H9 (cell line): ENCODE data around the gene ARMC2. TPM values are rescaled to one million over a fixed set of nuclear protein-coding genes. Genes with fewer than 3 reads are reported as not detected.
A peak's percentile ranks its signal among the peaks of the same experiment; 100 is the strongest.

Source experiments
- DNase-seq: peaks from one replicate; pipeline ENCODE4 v3.0.0-alpha.2; 2017
- H2AFZ ChIP-seq: one replicate; pipeline ENCODE4 v1.6.1; 2013; ENCODE audit warnings: mild to moderate bottlenecking, low read length, control low read depth, moderate library complexity
- H2AK5ac ChIP-seq: 2 replicates; pipeline ENCODE4 v1.6.1; 2013; ENCODE audit warnings: low read length, control low read depth, mixed read lengths; ENCODE audit not compliant: insufficient read length
- H2BK120ac ChIP-seq: one replicate; pipeline ENCODE4 v1.6.1; 2013; ENCODE audit warnings: low read depth, mild to moderate bottlenecking, low read length, control low read depth, inconsistent platforms; ENCODE audit not compliant: poor library complexity, severe bottlenecking
- H2BK12ac ChIP-seq: 2 replicates; pipeline ENCODE4 v1.6.1; 2013; ENCODE audit warnings: low read length, control low read depth, mixed read lengths, low read depth; ENCODE audit not compliant: insufficient read length
- H2BK15ac ChIP-seq: 2 replicates; pipeline ENCODE4 v1.6.1; 2013; ENCODE audit warnings: low read depth, low read length, control low read depth
- H2BK20ac ChIP-seq: one replicate; pipeline ENCODE4 v1.6.1; 2013; ENCODE audit warnings: low read depth, mild to moderate bottlenecking, low read length, control low read depth, inconsistent platforms; ENCODE audit not compliant: poor library complexity, severe bottlenecking
- H2BK5ac ChIP-seq: 2 replicates; pipeline ENCODE4 v1.6.1; 2013; ENCODE audit warnings: low read length, control low read depth, mixed read lengths; ENCODE audit not compliant: insufficient read length
- H3K14ac ChIP-seq: 2 replicates; pipeline ENCODE4 v1.6.1; 2013; ENCODE audit warnings: low read length, control low read depth; ENCODE audit not compliant: insufficient read depth
- H3K18ac ChIP-seq: 2 replicates; pipeline ENCODE4 v1.6.1; 2013; ENCODE audit warnings: low read depth, mild to moderate bottlenecking, mixed read lengths, low read length, control low read depth; ENCODE audit not compliant: insufficient read length
- H3K23ac ChIP-seq: 2 replicates; pipeline ENCODE4 v1.6.1; 2013; ENCODE audit warnings: low read length, control low read depth, mixed read lengths, low read depth; ENCODE audit not compliant: insufficient read length
- H3K23me2 ChIP-seq: 2 replicates; pipeline ENCODE4 v1.6.1; 2013; ENCODE audit warnings: low read depth, mild to moderate bottlenecking, mixed read lengths, low read length, control low read depth; ENCODE audit not compliant: insufficient read length, poor library complexity, severe bottlenecking
- H3K27ac ChIP-seq: 2 replicates; pipeline ENCODE4 v1.5.1; 2013; ENCODE audit warnings: low read length, control low read depth, mixed read lengths, low read depth; ENCODE audit not compliant: insufficient read length
- H3K27me3 ChIP-seq: 2 replicates; pipeline ENCODE4 v1.6.1; 2013; ENCODE audit warnings: low read length, control low read depth, inconsistent platforms; ENCODE audit not compliant: insufficient read depth
- H3K4ac ChIP-seq: 2 replicates; pipeline ENCODE4 v1.6.1; 2013; ENCODE audit warnings: low read depth, mild to moderate bottlenecking, control low read depth, inconsistent platforms, low read length, moderate library complexity
- H3K4me1 ChIP-seq: 2 replicates; pipeline ENCODE4 v1.6.1; 2013; ENCODE audit warnings: low read length, control low read depth, inconsistent platforms; ENCODE audit not compliant: insufficient read depth
- H3K4me2 ChIP-seq: 2 replicates; pipeline ENCODE4 v1.6.1; 2013; ENCODE audit warnings: low read length, control low read depth, mixed read lengths; ENCODE audit not compliant: insufficient read length, insufficient read depth
- H3K56ac ChIP-seq: 2 replicates; pipeline ENCODE4 v1.6.1; 2013; ENCODE audit warnings: low read depth, mild to moderate bottlenecking, mixed read lengths, low read length, control low read depth; ENCODE audit not compliant: insufficient read length
- H3K79me1 ChIP-seq: 2 replicates; pipeline ENCODE4 v1.6.1; 2013; ENCODE audit warnings: low read depth, mild to moderate bottlenecking, moderate library complexity, low read length, control low read depth, inconsistent platforms; ENCODE audit not compliant: insufficient read depth, poor library complexity, severe bottlenecking
- H3K79me2 ChIP-seq: 2 replicates; pipeline ENCODE4 v1.6.1; 2013; ENCODE audit warnings: low read length, control low read depth, inconsistent platforms; ENCODE audit not compliant: insufficient read depth
- H3K9ac ChIP-seq: 2 replicates; pipeline ENCODE4 v1.6.1; 2013; ENCODE audit warnings: low read length, control low read depth, mixed read lengths; ENCODE audit not compliant: insufficient read length; ENCODE audit errors: extremely low read depth
- H3K9me3 ChIP-seq: one replicate; pipeline ENCODE4 v1.6.1; 2013; ENCODE audit warnings: low read depth, low read length, inconsistent platforms; ENCODE audit not compliant: control insufficient read depth
- H3T11ph ChIP-seq: one replicate; pipeline ENCODE4 v1.6.1; 2013; ENCODE audit warnings: mild to moderate bottlenecking, low read length, control low read depth, inconsistent platforms
- H4K20me1 ChIP-seq: one replicate; pipeline ENCODE4 v1.6.1; 2013; ENCODE audit not compliant: control insufficient read depth, insufficient read length, insufficient read depth
- H4K5ac ChIP-seq: 2 replicates; pipeline ENCODE4 v1.6.1; 2013; ENCODE audit warnings: low read depth, mild to moderate bottlenecking, mixed read lengths, low read length, control low read depth; ENCODE audit not compliant: insufficient read length
- H4K8ac ChIP-seq: replicated peaks from 2 replicates; pipeline ENCODE4 v1.6.1; 2013; ENCODE audit warnings: low read length, control low read depth, mixed read lengths, low read depth; ENCODE audit not compliant: insufficient read length
- H4K91ac ChIP-seq: 2 replicates; pipeline ENCODE4 v1.6.1; 2013; ENCODE audit warnings: low read depth, mild to moderate bottlenecking, moderate library complexity, mixed read lengths, low read length, control low read depth; ENCODE audit not compliant: insufficient read length
- H3K27ac Mint-ChIP-seq, 3 experiments: 2 replicates in 2 of 3; 3 replicates in 1 of 3; pipeline ENCODE4 v1.8.0; 2020 to 2021; ENCODE audit warnings: mixed read lengths in 3 of 3, mild to moderate bottlenecking in 1 of 3, moderate library complexity in 1 of 3
- H3K27me3 Mint-ChIP-seq: 2 replicates; pipeline ENCODE4 v1.8.0; 2021; ENCODE audit warnings: low read depth, mild to moderate bottlenecking, moderate library complexity, mixed read lengths
- H3K36me3 Mint-ChIP-seq, 3 experiments: 2 replicates in 2 of 3; 3 replicates in 1 of 3; pipeline ENCODE4 v1.8.0; 2020 to 2021; ENCODE audit warnings: low read depth in 3 of 3, mixed read lengths in 3 of 3; ENCODE audit not compliant: insufficient read depth in 1 of 3
- H3K4me1 Mint-ChIP-seq, 2 experiments: 2 replicates each; pipeline ENCODE4 v1.8.0; 2020; ENCODE audit warnings: mixed read lengths in 2 of 2
- H3K4me3 Mint-ChIP-seq, 2 experiments: 2 replicates in 1 of 2; 3 replicates in 1 of 2; pipeline ENCODE4 v1.8.0; 2020 to 2021; ENCODE audit warnings: mild to moderate bottlenecking in 2 of 2, mixed read lengths in 2 of 2, moderate library complexity in 1 of 2
- H3K9me3 Mint-ChIP-seq, 2 experiments: 2 replicates in 1 of 2; 3 replicates in 1 of 2; pipeline ENCODE4 v1.8.0; 2020; ENCODE audit warnings: mild to moderate bottlenecking in 2 of 2, mixed read lengths in 2 of 2, moderate library complexity in 1 of 2
- CTCF ChIP-seq: fragments of 200-600 bp; sonication (generic); conservative IDR thresholded peaks from 3 replicates; pipeline ENCODE4 v1.8.0; 2021; ENCODE audit warnings: antibody characterized with exemption, mild to moderate bottlenecking
- WGBS: extraction: QIAGEN DNeasy Blood & Tissue Kit; methylation state at CpG from one replicate; pipeline ENCODE4 v1.1.7; 2013; ENCODE audit warnings: missing lambda C conversion rate, low lambda C conversion rate, mixed read lengths; ENCODE audit not compliant: insufficient read length; ENCODE audit errors: extremely low coverage; 5-methylcytosine and 5-hydroxymethylcytosine counted together
- total RNA-seq: library from RNA; stranded (reverse); gene quantifications from 2 replicates; pipeline ENCODE4 v1.2.1, GENCODE V29; 2021

The ARMC2 gene
- total RNA-seq, 1 experiment from 2014 or later = 2.8 TPM

- Histone ChIP-seq H3K27me3 (no peaks in the 10 kb centered on the region), H3K79me2 (no peaks in the 10 kb centered on the region), H4K20me1 (no peaks in the 10 kb centered on the region), H4K5ac (no peak overlapping the region), H4K8ac (no peak overlapping the region), H2BK5ac (no peak overlapping the region), H3K14ac (no peak overlapping the region), H3K18ac (no peak overlapping the region), H4K91ac (no peak overlapping the region), H3K27ac (no peak overlapping the region), H2AK5ac (no peak overlapping the region), H3T11ph (no peak overlapping the region), H3K79me1 (no peaks in the 10 kb centered on the region), H2BK12ac (no peak overlapping the region), H2BK120ac (no peak overlapping the region), H3K56ac (no peak overlapping the region), H3K23me2 (no peaks in the 10 kb centered on the region), H3K4me2 (no peak overlapping the region), H2BK20ac (no peak overlapping the region), H3K9ac (no peak overlapping the region), H2AFZ (no peak overlapping the region), H2BK15ac (no peak overlapping the region), H3K4me1 (no peaks in the 10 kb centered on the region), H3K23ac (no peak overlapping the region), H3K4ac (no peak overlapping the region), H3K9me3 (no peaks in the 10 kb centered on the region)
- Mint-ChIP-seq H3K4me1 (peaks cover 30 to 36% of the 10 kb centered on the region in 2 experiments), H3K4me3 (no peak overlapping the region), H3K36me3 (no peaks in the 10 kb centered on the region; a peak in 2 of 7 replicates), H3K27ac (peak overlapping the region in 2 of 3 experiments; percentile 54 to 69; a peak in 1 of 7 replicates), H3K9me3 (no peaks in the 10 kb centered on the region; a peak in 1 of 5 replicates), H3K27me3 (no peaks in the 10 kb centered on the region)
- DNase-seq = no peak
- TF ChIP-seq CTCF = no peak
- WGBS = no CpG with 5 or more reads among the region's 6 CpGs
These were observed 25.7 kb downstream of the ARMC2 start for GRCh38 chr6:108873971-108874370.
